ENCODE results near the gene ARL15. TPM values are rescaled to one million over a fixed set of nuclear protein-coding genes. Genes with fewer than 3 reads are reported as not detected.
"Not testable (repeated sequence)": the region's sequence is repeated elsewhere in the genome, so short reads cannot be mapped to it uniquely, and the experiment has no call there.

ARL15 gene
- total RNA-seq, 1 experiment from 2014 or later: 15.7 TPM

GRCh38 chr5:54049963-54050362 is 260.4 kb downstream of the ARL15 start:
- DNase-seq (ENCODE audit: extremely low read depth, low read depth): no peak

GRCh38 chr5:54049144-54049543 is 261.2 kb downstream of the ARL15 start:
- no peak for DNase-seq (ENCODE audit: extremely low read depth, low read depth)

DNA sequence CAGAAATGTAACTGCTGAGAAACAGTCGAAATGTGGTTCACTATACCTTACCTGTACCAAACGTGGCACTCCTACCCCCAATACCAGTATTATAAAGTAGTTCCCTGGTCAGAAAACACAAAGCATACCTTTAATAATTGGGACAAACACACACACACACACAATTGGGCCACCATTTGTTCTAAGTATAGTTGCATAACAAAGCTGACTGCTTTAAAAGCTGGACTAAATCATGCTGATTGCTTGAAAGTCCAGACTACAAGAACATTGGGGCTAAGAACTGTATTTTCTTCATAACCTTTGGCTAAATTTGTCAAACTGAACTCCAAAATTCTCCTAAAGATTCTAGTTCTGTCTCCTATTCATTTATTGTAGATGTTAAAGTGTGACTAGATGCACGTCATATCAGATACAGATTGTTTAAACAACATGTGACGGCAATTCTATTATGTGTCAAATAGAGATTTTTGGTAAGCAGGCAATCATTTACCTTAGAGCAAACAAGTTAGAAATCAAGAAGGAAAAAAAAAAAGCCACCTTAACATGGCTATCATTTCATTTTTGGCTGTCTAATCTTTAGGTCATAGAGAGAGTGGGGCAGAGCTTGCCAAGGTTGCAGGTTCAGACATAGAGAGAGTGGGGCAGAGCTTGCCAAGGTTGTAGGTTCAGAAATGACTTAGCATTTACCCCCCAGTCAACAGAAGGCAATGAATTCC is 265.1 kb downstream of the ARL15 start:
- no peak for DNase-seq (ENCODE audit: extremely low read depth, low read depth)

- DNase-seq (ENCODE audit: extremely low read depth, low read depth): not testable (repeated sequence)
These were observed 266.1 kb downstream of the ARL15 start for GRCh38 chr5:54044276-54044675.

- no peak for DNase-seq (ENCODE audit: extremely low read depth, low read depth)
These were observed 269.6 kb downstream of the ARL15 start for GRCh38 chr5:54040804-54041203.

- DNase-seq (ENCODE audit: extremely low read depth, low read depth): no peak
These were observed 270.4 kb downstream of the ARL15 start for GRCh38 chr5:54040018-54040417.

DNA sequence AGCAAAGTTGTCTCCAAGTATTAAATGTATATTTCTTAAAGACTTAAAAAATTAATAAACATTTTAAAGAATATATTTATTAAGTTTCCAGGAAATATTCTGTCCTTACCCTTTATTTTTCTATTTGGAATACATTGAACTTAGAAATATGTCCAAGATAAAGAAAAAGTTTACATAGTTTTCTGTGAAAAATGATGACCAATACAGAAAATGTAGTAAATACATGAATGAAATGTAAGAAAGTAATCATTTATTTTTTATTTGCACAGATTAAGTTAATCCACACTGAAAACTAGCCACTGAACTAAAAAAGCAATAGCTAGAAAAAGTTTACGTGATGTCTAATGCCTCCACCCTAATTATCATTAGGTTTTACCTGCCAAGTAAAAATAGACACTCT is 273.2 kb downstream of the ARL15 start:
- no peak for DNase-seq (ENCODE audit: extremely low read depth, low read depth)

DNA sequence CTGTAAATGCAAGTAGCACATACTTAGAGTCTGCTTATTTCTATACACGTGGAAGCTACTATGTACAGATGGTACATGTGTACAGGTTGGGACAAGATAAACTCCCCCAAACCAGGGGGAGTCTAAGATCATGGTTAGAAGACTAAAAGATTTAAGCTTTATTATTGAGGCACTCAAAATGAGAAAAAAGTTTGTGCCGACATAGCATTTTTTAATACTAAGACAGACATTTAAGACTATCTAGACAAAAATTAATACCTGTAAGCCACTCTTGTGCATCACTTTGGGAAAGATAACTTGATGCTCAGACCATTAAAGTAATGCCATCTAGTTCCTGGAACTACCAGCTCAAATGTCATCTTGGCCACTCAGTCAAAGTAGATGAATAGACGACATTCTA is 279.4 kb downstream of the ARL15 start:
- no peak for DNase-seq (ENCODE audit: extremely low read depth, low read depth)

DNA sequence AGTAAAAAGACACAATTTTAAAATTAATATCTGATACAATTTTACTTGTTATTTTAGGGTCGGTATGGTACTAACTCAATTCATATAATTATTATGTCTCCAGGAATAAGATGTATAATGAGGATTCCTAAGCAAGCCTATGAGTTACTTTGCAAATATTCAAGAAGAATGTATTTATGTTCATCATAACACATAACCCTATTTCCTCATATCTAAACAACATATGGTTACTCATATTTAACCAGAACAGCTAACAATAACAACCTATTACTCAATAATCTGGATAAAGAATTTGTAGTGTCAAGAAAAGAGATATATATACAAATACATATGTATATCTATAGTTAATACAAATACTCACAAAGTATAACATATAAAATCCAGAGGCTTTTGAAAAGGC is 285.9 kb downstream of the ARL15 start:
- peak; percentile 4 for DNase-seq (ENCODE audit: extremely low read depth, low read depth)

DNA sequence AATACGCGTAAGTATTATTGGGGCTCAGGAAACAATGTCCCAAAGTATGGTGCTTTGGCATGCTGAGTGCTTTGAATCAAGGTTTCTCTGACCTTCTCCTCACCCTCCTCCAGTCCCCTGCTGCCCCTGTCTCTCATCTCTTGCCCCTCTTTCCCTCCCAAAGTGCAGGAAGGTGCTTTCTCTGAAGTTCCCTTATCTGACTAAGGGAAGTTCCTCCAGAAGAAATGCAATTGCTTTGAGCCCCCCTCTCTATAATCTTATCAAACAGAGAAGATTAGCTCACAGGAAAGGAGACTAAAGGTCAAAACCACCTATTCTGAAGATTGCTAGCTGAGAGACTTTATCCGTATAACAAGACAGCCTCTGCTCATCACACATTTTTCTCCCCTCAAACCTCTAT is 288.1 kb downstream of the ARL15 start:
- DNase-seq (ENCODE audit: extremely low read depth, low read depth): no peak

GRCh38 chr5:54021431-54022164 is 288.8 kb downstream of the ARL15 start:
- DNase-seq (ENCODE audit: extremely low read depth, low read depth): no peak

DNA sequence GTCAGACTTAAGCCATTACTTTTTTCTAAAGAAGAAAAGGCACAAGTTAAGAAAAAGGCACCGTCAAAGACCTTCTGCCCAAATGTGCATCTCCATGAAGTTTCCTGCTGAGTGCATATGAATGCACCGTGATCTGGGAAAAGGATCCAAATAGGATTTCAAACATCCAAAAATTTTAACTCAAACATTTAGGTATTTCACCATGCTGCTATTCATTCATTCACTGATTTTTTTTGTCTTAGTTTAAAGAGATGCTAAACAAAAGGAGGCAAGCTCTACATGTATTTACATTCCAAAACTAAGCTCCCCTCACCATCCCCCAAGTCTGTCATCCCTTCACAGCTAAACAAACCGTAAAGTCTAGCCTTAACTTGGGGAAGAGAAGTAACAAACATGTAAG is 291.9 kb downstream of the ARL15 start:
- DNase-seq (ENCODE audit: extremely low read depth, low read depth): no peak

DNA sequence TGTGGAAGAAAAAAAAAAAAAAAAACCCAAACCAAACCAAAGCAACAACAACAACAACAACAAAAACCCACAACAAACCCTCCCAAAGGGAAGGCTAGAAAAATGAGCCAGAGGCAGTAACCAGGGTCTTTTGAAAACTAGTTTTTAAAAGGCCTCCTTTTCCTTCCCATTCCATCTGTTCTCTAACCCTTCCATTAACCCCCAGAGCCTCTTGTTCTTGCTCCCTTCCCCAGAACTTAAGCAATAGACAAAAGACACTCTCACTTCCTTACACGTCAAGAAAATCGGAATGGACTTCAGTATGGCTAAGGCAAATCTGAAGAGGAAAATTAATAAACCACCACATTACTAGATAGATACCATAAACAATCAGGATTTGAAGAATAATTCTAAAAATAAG is 292.8 kb downstream of the ARL15 start:
- DNase-seq (ENCODE audit: extremely low read depth, low read depth): no peak

GRCh38 chr5:54013556-54014194 is 296.7 kb downstream of the ARL15 start:
- DNase-seq (ENCODE audit: extremely low read depth, low read depth): peak; percentile 76

DNA sequence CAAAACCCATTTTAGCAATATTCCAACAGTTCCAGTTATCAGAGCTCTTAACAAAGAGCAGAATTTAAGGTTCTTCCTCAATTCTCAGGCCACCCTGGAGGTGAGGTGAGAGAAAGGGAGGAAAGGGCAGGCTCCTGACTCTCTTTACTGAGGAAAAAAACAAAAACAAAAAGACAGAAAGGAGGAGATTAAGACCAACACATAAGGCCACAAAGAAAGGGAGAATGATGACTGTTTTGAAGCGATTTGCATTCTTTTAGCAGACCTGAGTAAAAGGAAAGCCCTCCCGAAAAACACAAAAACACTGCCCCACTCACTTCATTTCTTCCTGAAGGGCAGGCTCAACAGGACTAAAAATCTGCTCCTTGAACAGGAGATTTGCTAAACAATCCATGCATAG is 300.5 kb downstream of the ARL15 start:
- DNase-seq (ENCODE audit: extremely low read depth, low read depth): no peak

DNA sequence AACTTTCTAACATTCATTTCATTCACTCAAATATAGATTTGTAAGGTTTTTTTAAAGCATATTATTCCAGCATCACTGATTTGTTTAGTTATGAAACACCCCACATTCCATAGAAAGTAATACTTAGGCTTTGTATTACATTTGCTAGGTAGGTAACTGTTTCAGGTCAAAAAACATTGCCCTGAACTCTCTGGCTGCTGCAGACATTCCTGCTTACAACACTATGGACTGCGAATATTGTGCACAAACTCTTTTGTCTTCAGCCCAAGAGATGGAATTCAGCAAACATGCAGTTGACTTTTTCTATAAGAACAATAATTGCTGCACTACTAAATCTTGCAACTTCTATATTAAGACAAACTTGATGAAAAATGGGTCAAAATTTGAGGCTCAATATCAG is 301.0 kb downstream of the ARL15 start:
- no peak for DNase-seq (ENCODE audit: extremely low read depth, low read depth)

DNA sequence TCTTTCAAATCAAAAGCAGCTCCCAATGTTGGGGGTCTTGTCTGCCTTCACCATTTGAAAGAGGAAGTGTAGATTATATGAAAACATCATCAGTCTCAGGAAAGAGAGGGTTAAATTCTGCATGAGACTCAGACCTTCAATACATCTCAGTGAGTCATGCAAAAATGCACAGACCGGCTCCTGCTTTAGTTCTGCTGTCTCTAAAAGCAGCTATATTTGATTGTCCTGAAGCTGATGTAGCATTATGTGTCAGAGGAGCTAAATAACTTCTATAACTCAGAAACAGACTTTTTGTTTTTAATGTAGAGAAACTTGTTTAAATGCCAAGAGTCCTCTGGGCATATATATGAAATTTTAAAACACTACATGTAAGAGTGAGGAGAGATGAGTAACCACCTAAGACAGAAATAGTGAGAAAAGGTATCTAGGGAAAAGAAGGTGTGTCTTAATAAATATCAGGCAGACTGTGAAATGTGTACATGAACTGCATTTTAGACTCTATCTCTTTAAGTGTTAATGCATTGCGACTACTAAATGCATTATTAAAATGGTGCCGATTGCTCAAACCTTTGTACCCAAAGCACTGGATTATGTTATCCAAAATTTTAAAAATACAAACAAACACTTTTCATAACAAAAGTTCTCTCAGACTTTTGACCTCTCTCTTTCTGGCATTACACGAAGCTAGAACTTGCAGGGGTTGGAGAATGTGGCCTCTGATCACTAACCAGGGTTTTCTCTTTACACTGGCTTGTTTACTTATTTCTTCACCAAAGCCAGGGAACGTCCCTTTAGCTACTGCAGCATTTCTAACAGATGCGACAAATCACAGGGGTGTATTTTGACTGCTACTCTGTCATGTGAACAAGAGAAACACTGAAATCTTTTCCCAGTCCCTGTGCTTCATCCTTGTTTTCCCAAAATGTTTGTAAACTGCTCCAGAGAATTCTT is 302.3 kb downstream of the ARL15 start:
- DNase-seq (ENCODE audit: extremely low read depth, low read depth): no peak

- no peak for DNase-seq (ENCODE audit: extremely low read depth, low read depth)
These were observed 305.7 kb downstream of the ARL15 start for GRCh38 chr5:54004697-54005096.

GRCh38 chr5:54002779-54003178 is 307.6 kb downstream of the ARL15 start:
- no peak for DNase-seq (ENCODE audit: extremely low read depth, low read depth)

GRCh38 chr5:54001976-54002775 is 308.2 kb downstream of the ARL15 start:
- no peak for DNase-seq (ENCODE audit: extremely low read depth, low read depth)

All from NCI-H460 (cell line).